Rectal smooth muscle tissue (tissue), 1 donor: ENCODE data around the gene SULF2.

Experiments used
- H3K27ac ChIP-seq: one replicate; pipeline ENCODE4 v1.7.0; 2013; ENCODE audit warnings: low read depth, low read length, inconsistent platforms
- H3K27me3 ChIP-seq: one replicate; pipeline ENCODE4 v1.7.0; 2013; ENCODE audit warnings: low read length; ENCODE audit not compliant: control insufficient read depth, insufficient read depth
- H3K36me3 ChIP-seq: one replicate; pipeline ENCODE4 v1.7.0; 2013; ENCODE audit warnings: low read length; ENCODE audit not compliant: control insufficient read depth, insufficient read depth
- H3K4me1 ChIP-seq: one replicate; pipeline ENCODE4 v1.7.0; 2013; ENCODE audit warnings: low read length; ENCODE audit not compliant: control insufficient read depth, insufficient read depth
- H3K4me3 ChIP-seq: one replicate; pipeline ENCODE4 v1.7.0; 2013; ENCODE audit warnings: low read length
- H3K9ac ChIP-seq: one replicate; pipeline ENCODE4 v1.7.0; 2013; ENCODE audit warnings: low read length

The SULF2 gene

DNA sequence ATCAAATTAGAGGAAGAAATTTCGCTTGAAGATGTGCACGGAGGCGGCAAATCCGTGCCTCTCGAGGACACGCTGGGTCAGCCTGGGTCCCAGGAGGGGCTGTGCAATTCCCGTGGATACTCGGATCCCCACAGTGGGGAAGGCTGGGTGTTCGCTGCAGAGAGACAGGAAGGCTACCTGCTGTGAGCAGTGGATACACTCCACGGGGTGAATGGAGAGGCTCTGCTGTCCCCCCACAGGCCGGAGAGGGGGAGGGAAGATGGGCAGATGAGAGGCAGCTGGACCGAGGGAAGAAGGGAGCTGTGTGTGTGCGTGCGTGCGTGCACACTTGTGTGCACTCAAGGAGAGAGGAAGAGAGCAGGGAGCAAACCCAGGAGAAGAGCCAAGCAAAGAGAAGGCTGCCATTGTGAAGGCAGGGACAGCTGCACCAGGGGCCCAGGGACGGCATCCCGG lies 57.3 kb downstream of the SULF2 start:
- Histone ChIP-seq H3K4me3 (peak overlapping the region; percentile 28), H3K27me3 (no peaks in the 10 kb centered on the region), H3K9ac (no peak overlapping the region), H3K27ac (no peak overlapping the region), H3K36me3 (no peaks in the 10 kb centered on the region), H3K4me1 (peaks cover 2% of the 10 kb centered on the region)

DNA sequence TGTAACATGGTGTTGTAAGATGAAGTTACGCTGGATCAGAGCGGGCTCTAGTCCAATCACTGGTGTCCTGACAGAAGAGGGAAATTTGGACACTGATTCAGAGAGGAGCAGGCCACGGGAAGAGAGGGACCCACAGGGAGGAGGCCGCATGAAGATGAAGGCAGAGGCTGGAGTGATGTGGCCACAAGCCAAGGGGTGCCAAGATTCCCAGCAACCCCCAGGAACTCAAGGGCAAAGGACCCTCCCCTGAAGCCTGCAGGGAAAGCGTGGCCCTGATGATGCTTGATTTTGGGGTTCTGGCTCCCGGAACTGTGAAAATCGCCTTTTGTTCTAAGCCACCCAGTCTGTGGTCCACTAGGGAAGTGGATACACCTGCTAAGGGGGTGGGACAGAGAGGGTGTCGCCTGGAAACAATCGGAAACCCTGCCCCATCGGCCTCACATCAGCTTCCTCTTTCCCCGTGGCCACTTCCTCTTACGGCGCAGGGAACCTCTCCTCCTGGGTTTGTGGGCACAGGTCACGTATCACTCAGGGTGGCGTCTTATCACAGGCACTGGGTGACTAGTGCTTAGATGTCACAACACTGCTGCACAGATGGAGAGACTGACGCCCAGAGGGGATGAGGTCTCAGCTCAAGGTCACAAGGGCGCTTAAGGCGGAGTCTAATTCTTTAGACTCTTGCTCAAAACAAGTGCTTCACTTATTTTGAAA lies 58.0 kb downstream of the SULF2 start:
- Histone ChIP-seq H3K27me3 (no peaks in the 10 kb centered on the region), H3K27ac (no peak overlapping the region), H3K36me3 (no peaks in the 10 kb centered on the region), H3K4me1 (peaks cover 2% of the 10 kb centered on the region), H3K4me3 (no peak overlapping the region), H3K9ac (no peak overlapping the region)

DNA sequence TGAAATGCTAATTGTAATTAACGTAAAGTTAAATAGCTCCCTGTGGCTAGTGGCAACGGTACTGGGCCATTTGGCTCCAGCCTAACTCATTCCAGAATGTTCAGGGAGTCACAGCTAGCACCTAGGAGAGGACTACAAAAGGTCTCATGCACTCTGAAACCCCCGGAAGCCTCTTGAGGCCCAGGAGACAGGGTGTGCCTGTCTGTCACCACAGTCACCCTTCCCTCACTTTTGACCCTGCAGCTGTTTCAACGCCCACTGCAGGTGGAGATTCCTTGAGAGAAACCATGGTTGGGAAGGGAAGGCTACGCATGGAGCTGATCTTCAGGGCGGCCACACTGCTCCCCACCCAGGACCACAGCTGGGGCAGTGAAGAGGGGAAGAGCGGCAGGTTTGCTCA lies 58.6 kb downstream of the SULF2 start:
- peaks cover 2% of the 10 kb centered on the region for H3K4me1 ChIP-seq
- no peak overlapping the region for H3K27ac ChIP-seq
- H3K27me3 ChIP-seq = no peaks in the 10 kb centered on the region
- no peaks in the 10 kb centered on the region for H3K36me3 ChIP-seq
- H3K9ac ChIP-seq = no peak overlapping the region
- H3K4me3 ChIP-seq = no peak overlapping the region

DNA sequence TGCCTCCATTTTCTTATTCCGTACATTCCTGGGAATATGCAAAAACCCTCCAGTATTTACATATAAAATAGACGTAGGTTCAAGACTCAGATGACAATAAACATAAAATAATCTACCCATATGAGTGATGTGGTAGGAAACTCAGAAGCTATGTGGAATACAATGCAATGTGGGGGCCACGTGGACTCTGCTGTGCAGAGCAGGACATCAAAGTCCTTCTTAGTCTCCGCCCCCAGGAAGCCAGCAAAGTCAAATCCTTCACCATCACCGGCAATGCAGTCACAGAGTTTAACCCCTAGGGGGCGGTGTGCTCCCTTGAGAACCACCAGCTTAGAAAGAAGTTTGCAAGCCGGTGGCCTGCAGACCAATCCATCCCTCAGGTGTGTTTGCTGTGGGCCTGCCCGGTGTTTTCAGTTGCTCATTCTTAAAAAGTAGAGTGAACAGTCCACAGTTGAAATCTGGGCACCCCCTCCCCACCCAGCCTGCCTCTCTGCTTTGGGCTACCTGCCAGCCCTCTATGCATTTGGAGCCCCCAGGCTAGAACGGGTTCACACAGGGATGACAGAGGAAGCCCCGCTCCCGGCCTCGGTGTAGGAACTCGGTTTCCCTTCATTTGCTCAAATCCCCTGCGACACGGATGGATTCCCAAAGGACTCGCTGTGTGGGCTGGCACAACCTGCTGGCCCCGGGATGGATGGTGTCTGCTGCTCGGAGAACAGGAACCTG lies 59.9 kb downstream of the SULF2 start:
- Histone ChIP-seq H3K4me1 (peaks cover 5% of the 10 kb centered on the region), H3K9ac (no peak overlapping the region), H3K27me3 (no peaks in the 10 kb centered on the region), H3K36me3 (no peaks in the 10 kb centered on the region), H3K4me3 (no peak overlapping the region), H3K27ac (no peak overlapping the region)

DNA sequence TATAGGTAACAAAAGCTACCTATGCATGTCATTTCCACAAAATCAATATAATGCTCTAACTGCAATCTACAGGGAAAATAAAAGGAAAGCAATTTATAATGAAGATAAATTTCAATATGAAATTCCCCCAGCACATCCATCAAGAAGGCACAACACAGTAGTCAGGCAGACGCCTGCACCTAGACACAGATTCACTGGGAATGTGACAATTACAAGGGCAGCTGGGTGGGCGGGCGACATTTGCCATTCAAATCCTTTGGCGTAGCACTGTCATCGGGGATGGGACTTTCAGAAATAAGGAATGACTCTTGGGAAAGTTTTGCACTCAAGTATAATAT lies 60.4 kb downstream of the SULF2 start:
- H3K27ac ChIP-seq = no peak overlapping the region
- no peaks in the 10 kb centered on the region for H3K36me3 ChIP-seq
- H3K4me1 ChIP-seq = peaks cover 5% of the 10 kb centered on the region
- H3K9ac ChIP-seq = no peak overlapping the region
- no peak overlapping the region for H3K4me3 ChIP-seq
- H3K27me3 ChIP-seq = no peaks in the 10 kb centered on the region

DNA sequence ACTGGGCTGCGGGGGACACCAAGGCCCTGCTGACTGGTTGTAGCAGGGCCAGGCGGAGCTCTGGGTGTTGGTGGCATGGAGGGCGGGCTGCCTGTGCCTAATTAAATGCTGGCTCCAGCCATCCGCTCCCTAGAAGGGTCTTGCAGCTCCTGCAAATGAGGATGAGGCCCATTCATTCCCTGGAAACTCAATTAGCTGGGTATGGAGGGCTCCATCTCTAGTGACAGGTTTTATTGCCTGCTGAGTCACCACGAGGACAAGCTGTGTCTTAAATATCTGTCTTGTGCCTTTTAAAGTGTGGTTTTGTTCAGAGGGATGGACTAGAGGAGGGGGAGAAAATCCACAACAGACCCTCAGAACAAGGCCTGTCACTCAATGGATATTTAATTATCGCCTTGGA lies 60.9 kb downstream of the SULF2 start:
- Histone ChIP-seq H3K4me1 (peaks cover 5% of the 10 kb centered on the region), H3K9ac (no peak overlapping the region), H3K36me3 (no peaks in the 10 kb centered on the region), H3K27ac (no peak overlapping the region), H3K27me3 (no peaks in the 10 kb centered on the region), H3K4me3 (no peak overlapping the region)

DNA sequence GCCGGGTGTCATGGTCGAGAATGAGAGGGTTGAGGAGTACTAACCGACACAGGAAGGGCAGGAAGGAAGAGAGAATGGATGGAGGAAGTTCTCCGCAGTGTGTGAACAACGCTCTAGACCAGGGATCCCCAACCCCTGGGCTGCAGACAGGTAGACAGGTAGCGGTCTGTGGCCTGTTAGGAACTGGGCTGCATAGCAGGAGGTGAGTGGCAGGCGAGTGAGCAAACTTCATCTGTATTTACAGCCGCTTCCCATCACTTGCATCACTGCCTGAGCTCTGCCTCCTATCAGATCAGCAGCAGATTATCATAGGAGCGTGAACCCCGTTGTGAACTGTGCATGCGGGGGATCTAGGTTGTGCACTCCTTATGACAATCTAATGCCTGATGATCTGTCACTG lies 62.0 kb downstream of the SULF2 start:
- Histone ChIP-seq H3K9ac (no peak overlapping the region), H3K4me3 (no peak overlapping the region), H3K36me3 (no peaks in the 10 kb centered on the region), H3K27ac (no peak overlapping the region), H3K27me3 (no peaks in the 10 kb centered on the region), H3K4me1 (peaks cover 5% of the 10 kb centered on the region)

DNA sequence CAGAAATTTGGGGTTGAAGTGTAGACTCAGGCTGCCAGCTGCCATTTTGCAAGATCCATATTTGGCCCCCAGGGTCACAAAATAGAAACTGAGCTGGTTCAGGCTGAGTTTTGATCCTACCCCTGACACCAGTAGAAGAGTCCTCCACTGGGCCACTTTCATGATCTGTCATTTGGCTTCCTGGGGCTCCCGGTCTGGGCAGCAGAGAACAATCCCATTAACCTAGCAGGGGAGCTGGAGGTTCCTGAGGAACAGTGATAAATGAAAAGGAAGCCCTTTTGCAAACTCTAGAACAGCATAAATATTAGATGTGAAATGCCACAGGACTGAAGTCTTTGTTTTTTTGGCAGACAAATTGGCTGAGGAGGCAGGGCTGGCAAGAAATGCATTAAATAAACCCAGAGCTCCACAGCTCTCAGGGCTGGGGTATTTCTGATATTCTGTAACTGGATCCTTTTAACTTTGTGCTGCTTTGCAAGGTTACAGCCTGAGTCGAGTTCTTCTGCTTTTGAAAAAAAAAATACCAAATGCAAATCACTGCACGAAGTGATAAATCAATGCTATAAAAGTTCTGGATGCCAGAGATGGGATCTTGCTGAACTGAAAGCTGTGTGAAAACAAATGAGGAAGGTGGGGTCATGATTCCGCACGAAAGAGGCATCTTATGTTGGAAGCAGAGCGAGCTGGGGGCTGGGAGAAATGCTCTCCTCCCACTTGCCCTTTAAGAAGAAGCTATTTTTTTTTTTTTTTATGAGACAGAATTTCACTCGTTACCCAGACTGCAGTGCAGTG lies 64.4 kb downstream of the SULF2 start:
- no peaks in the 10 kb centered on the region for H3K27me3 ChIP-seq
- no peak overlapping the region for H3K9ac ChIP-seq
- H3K36me3 ChIP-seq = no peaks in the 10 kb centered on the region
- H3K4me3 ChIP-seq = no peak overlapping the region
- peak overlapping the region; percentile 70 for H3K27ac ChIP-seq
- peaks cover 5% of the 10 kb centered on the region for H3K4me1 ChIP-seq

DNA sequence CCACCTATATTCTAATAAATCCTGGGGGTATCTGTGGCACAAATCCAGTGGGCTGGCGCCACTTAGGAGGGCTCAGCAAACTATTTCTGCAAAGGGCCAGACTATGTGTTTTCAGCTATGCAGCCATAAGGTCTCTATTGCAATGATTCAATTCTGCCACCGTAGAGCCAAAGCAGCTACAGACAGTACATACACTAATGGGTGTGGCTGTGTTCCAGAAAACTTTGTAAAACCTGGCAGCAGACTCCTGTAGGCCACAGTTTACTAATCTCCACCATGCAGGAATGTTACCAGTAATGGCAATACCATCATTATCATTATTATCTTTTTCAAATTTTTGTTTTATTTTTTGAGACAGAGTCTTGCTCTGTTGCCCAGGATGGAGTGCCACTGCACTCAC lies 65.7 kb downstream of the SULF2 start:
- no peak overlapping the region for H3K27ac ChIP-seq
- no peak overlapping the region for H3K9ac ChIP-seq
- no peak overlapping the region for H3K4me3 ChIP-seq
- H3K27me3 ChIP-seq = no peaks in the 10 kb centered on the region
- H3K36me3 ChIP-seq = no peaks in the 10 kb centered on the region
- peaks cover 3% of the 10 kb centered on the region for H3K4me1 ChIP-seq

DNA sequence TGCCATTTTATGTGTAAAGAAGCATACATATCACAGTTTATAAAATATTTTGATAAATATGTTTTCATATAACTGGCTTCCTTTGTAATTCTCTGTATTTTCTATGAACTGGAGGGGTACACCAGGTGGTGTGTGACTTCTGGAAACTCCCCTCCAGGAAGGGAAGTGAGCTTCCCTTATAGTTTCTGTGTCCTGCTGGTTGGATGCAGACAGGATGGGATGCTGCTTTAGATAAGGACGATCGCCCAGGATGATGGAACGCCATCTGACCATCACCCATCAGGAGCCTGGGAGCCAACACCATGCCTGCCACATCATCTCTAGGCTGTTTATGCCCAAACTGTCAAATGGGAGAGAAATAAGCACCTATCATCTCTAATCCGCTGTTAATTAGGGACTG lies 66.1 kb downstream of the SULF2 start:
- H3K9ac ChIP-seq = no peak overlapping the region
- H3K4me3 ChIP-seq = no peak overlapping the region
- H3K27me3 ChIP-seq = no peaks in the 10 kb centered on the region
- no peak overlapping the region for H3K27ac ChIP-seq
- peaks cover 5% of the 10 kb centered on the region for H3K4me1 ChIP-seq
- H3K36me3 ChIP-seq = no peaks in the 10 kb centered on the region

DNA sequence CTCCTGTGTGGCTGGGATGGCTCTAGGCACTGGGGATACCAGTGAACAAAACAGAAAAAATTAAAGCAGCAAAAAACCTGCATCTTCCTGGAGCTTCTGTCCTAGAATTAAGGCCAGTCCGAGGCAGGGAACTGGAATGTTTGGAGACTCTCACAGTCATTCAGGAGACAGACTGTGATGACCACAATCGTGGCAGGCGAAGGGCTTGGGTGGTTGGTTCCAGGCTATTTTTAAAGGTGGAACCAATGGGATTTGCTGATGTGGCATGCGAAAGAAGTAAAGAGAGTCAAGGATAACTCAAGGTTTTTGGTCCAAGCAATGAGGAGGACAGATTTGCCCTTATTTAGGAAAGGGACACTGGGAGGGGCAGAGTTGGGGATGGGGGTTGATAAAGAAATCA lies 66.9 kb downstream of the SULF2 start:
- peaks cover 5% of the 10 kb centered on the region for H3K4me1 ChIP-seq
- H3K27ac ChIP-seq = no peak overlapping the region
- no peaks in the 10 kb centered on the region for H3K36me3 ChIP-seq
- H3K27me3 ChIP-seq = no peaks in the 10 kb centered on the region
- no peak overlapping the region for H3K9ac ChIP-seq
- H3K4me3 ChIP-seq = no peak overlapping the region

DNA sequence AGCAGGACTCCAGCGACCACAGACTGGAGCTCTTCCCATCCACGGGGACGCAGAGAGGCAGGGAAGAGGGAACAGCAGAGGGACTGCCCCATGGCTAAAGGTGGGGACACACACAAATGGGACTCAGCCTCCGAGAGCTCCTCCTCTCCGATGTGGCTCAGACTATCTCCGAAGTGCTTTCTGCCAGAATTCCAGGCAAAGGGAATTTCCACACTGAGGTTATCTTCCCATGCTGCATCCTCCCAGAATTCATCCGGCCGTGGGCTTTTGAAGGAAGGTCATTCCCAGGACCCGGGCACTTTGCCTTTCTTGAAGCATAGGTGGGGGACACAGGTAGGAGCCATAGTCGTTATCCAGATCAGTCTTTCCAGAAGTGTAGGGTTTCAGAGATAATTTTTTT lies 67.9 kb downstream of the SULF2 start:
- no peak overlapping the region for H3K9ac ChIP-seq
- H3K4me3 ChIP-seq = no peak overlapping the region
- H3K36me3 ChIP-seq = no peaks in the 10 kb centered on the region
- H3K27ac ChIP-seq = no peak overlapping the region
- no peaks in the 10 kb centered on the region for H3K27me3 ChIP-seq
- H3K4me1 ChIP-seq = peaks cover 5% of the 10 kb centered on the region
